ENCODE data around the gene RSPH4A. TPM values are rescaled to one million over a fixed set of nuclear protein-coding genes. Genes with fewer than 3 reads are reported as not detected.

Gene RSPH4A
- total RNA-seq, 5 donors from 2014 or later (not counting 1 experiment from before 2014, with no cell fraction given): 0.38 to 0.91 (median 0.43) TPM

GRCh38 chr6:116611056-116611455 lies 5.2 kb upstream of the RSPH4A start:
- Mint-ChIP-seq H3K36me3 (peaks cover 15% of the 10 kb centered on the region), H3K27me3 (peaks cover 0 to 27% of the 10 kb centered on the region in 2 donors)

GRCh38 chr6:116616737-116617053 lies 416 bp downstream of the RSPH4A start:
- H3K4me1 Mint-ChIP-seq: peaks cover 19 to 23% (median 21%) of the 10 kb centered on the region in 3 donors
- H3K27me3 Mint-ChIP-seq: peaks cover 0 to 8% of the 10 kb centered on the region in 2 donors
- H3K36me3 ChIP-seq (ENCODE audit: control insufficient read depth in 2 of 2, extremely low read depth in 1 of 2, insufficient read depth in 1 of 2, low read length in 1 of 2): no peaks in the 10 kb centered on the region
- no peak overlapping the region for H3K27ac ChIP-seq (ENCODE audit: low read length)
- H3K27ac Mint-ChIP-seq: no peak overlapping the region
- POLR2A ChIA-PET: interaction anchor here in 1 of 2 donors (0.6 to 0.7 kb wide), 3 partner anchors 47 to 340 kb away, joined by 3 to 4 read pairs (median 3); no protein-coding TSS in a partner anchor
- H3K36me3 Mint-ChIP-seq: no peaks in the 10 kb centered on the region
- no peaks in the 10 kb centered on the region for H3K9me3 ChIP-seq
- 3% methylated on average over 11 of the region's 16 CpGs for WGBS (ENCODE audit: insufficient coverage)
- H3K4me3 Mint-ChIP-seq: peak overlapping the region; percentile 80 to 88 (median 81)
- DNase-seq: peak in 6 of 35 experiments; percentile 3 to 10 (median 9)
- CTCF ChIA-PET: no interaction called here
- H3K9me3 Mint-ChIP-seq: no peaks in the 10 kb centered on the region
- peaks cover 5 to 15% of the 10 kb centered on the region in 2 experiments for H3K4me1 ChIP-seq (ENCODE audit: control insufficient read depth in 1 of 2, extremely low read depth in 1 of 2, insufficient read depth in 2 of 2, low read length in 2 of 2)
- H3K4me3 ChIP-seq (ENCODE audit: control insufficient read depth in 1 of 2, extremely low read depth in 1 of 2, low read length in 1 of 2): peak overlapping the region; percentile 54 to 66
- peak; percentile 42 to 61 (median 57) for ATAC-seq (replicated peaks in 1 of 4)
- H3K27me3 ChIP-seq (replicated peaks in 1 of 2; ENCODE audit: control insufficient read depth in 2 of 2, extremely low read depth in 1 of 2, insufficient read depth in 2 of 2, low read length in 1 of 2): peaks cover 0 to 21% of the 10 kb centered on the region in 2 experiments

More at GRCh38 chr6:116611056-116611455, 5.2 kb upstream of the RSPH4A start:
- DNase-seq: no peak
- peaks cover 4 to 5% of the 10 kb centered on the region in 2 experiments for H3K4me1 ChIP-seq (ENCODE audit: control insufficient read depth in 1 of 2, extremely low read depth in 1 of 2, insufficient read depth in 2 of 2, low read length in 2 of 2)
- WGBS (ENCODE audit: insufficient coverage): 58% methylated on average over 2 of the region's 4 CpGs
- no peak overlapping the region for H3K27ac ChIP-seq (ENCODE audit: low read length)
- Mint-ChIP-seq H3K4me3 (no peak overlapping the region), H3K27ac (no peak overlapping the region), H3K4me1 (peaks cover 5 to 9% (median 7%) of the 10 kb centered on the region in 3 donors), H3K9me3 (no peaks in the 10 kb centered on the region)
- H3K27me3 ChIP-seq (replicated peaks in 1 of 2; ENCODE audit: control insufficient read depth in 2 of 2, extremely low read depth in 1 of 2, insufficient read depth in 2 of 2, low read length in 1 of 2): peaks cover 0 to 11% of the 10 kb centered on the region in 2 experiments
- no peaks in the 10 kb centered on the region for H3K36me3 ChIP-seq (ENCODE audit: control insufficient read depth in 2 of 2, extremely low read depth in 1 of 2, insufficient read depth in 1 of 2, low read length in 1 of 2)
- ChIA-PET POLR2A (no interaction called here), CTCF (interaction anchor here in 1 of 2 donors (0.6 kb wide), 1 partner anchor 339 kb away, joined by 4 read pairs; no protein-coding TSS in a partner anchor)
- no peaks in the 10 kb centered on the region for H3K9me3 ChIP-seq
- ATAC-seq (replicated peaks in 1 of 4): no peak
- no peak overlapping the region for H3K4me3 ChIP-seq (ENCODE audit: control insufficient read depth in 1 of 2, extremely low read depth in 1 of 2, low read length in 1 of 2)

GRCh38 chr6:116624036-116624805 lies 7.9 kb downstream of the RSPH4A start:
- ChIA-PET POLR2A (interaction anchor here in 1 of 2 donors (0.6 kb wide), 1 partner anchor 67 kb away, joined by 6 read pairs; no protein-coding TSS in a partner anchor), CTCF (interaction anchor here in 1 of 2 donors (0.5 to 1.1 kb wide), 2 partner anchors 15 to 87 kb away, joined by 3 read pairs; no protein-coding TSS in a partner anchor)
- Mint-ChIP-seq H3K9me3 (no peaks in the 10 kb centered on the region), H3K4me3 (no peak overlapping the region), H3K4me1 (no peaks in the 10 kb centered on the region), H3K27ac (no peak overlapping the region), H3K36me3 (no peaks in the 10 kb centered on the region), H3K27me3 (no peaks in the 10 kb centered on the region)
- Histone ChIP-seq H3K9me3 (no peaks in the 10 kb centered on the region), H3K27me3 (replicated peaks in 1 of 2; ENCODE audit: control insufficient read depth in 2 of 2, extremely low read depth in 1 of 2, insufficient read depth in 2 of 2, low read length in 1 of 2) (peaks cover 0 to 4% of the 10 kb centered on the region in 2 experiments), H3K4me3 (ENCODE audit: control insufficient read depth in 1 of 2, extremely low read depth in 1 of 2, low read length in 1 of 2) (no peak overlapping the region), H3K36me3 (ENCODE audit: control insufficient read depth in 2 of 2, extremely low read depth in 1 of 2, insufficient read depth in 1 of 2, low read length in 1 of 2) (no peaks in the 10 kb centered on the region), H3K4me1 (ENCODE audit: control insufficient read depth in 1 of 2, extremely low read depth in 1 of 2, insufficient read depth in 2 of 2, low read length in 2 of 2) (no peaks in the 10 kb centered on the region), H3K27ac (ENCODE audit: low read length) (no peak overlapping the region)
- no peak for ATAC-seq (replicated peaks in 1 of 4)
- no CpG with 5 or more reads among the region's 3 CpGs for WGBS (ENCODE audit: insufficient coverage)
- no peak for DNase-seq

- Histone ChIP-seq H3K27me3 (replicated peaks in 1 of 2; ENCODE audit: control insufficient read depth in 2 of 2, extremely low read depth in 1 of 2, insufficient read depth in 2 of 2, low read length in 1 of 2) (peaks cover 0 to 1% of the 10 kb centered on the region in 2 experiments), H3K27ac (ENCODE audit: low read length) (no peak overlapping the region), H3K4me3 (ENCODE audit: control insufficient read depth in 1 of 2, extremely low read depth in 1 of 2, low read length in 1 of 2) (no peak overlapping the region), H3K9me3 (no peaks in the 10 kb centered on the region), H3K36me3 (ENCODE audit: control insufficient read depth in 2 of 2, extremely low read depth in 1 of 2, insufficient read depth in 1 of 2, low read length in 1 of 2) (no peaks in the 10 kb centered on the region), H3K4me1 (ENCODE audit: control insufficient read depth in 1 of 2, extremely low read depth in 1 of 2, insufficient read depth in 2 of 2, low read length in 2 of 2) (no peaks in the 10 kb centered on the region)
- Mint-ChIP-seq H3K9me3 (no peaks in the 10 kb centered on the region), H3K4me1 (peaks cover 0 to 9% (median 0%) of the 10 kb centered on the region in 3 donors), H3K4me3 (no peak overlapping the region), H3K36me3 (no peaks in the 10 kb centered on the region), H3K27me3 (no peaks in the 10 kb centered on the region), H3K27ac (no peak overlapping the region)
- DNase-seq (no peak), ATAC-seq (replicated peaks in 1 of 4) (no peak)
- POLR2A ChIA-PET: interaction anchor here in 1 of 2 donors (0.6 kb wide), 1 partner anchor 92 kb away, joined by 3 read pairs; no protein-coding TSS in a partner anchor
- CTCF ChIA-PET: no interaction called here
- WGBS (ENCODE audit: insufficient coverage): 100% methylated on average over 2 of the region's 3 CpGs
Observed at GRCh38 chr6:116625872-116626271, 9.6 kb downstream of the RSPH4A start.

- Histone ChIP-seq H3K4me3 (ENCODE audit: control insufficient read depth in 1 of 2, extremely low read depth in 1 of 2, low read length in 1 of 2) (no peak overlapping the region), H3K27me3 (replicated peaks in 1 of 2; ENCODE audit: control insufficient read depth in 2 of 2, extremely low read depth in 1 of 2, insufficient read depth in 2 of 2, low read length in 1 of 2) (no peaks in the 10 kb centered on the region), H3K36me3 (ENCODE audit: control insufficient read depth in 2 of 2, extremely low read depth in 1 of 2, insufficient read depth in 1 of 2, low read length in 1 of 2) (peaks cover 5 to 8% of the 10 kb centered on the region in 2 donors), H3K4me1 (ENCODE audit: control insufficient read depth in 1 of 2, extremely low read depth in 1 of 2, insufficient read depth in 2 of 2, low read length in 2 of 2) (no peaks in the 10 kb centered on the region), H3K9me3 (no peaks in the 10 kb centered on the region), H3K27ac (ENCODE audit: low read length) (no peak overlapping the region)
- H3K27ac Mint-ChIP-seq: no peak overlapping the region
- no peak overlapping the region for H3K4me3 Mint-ChIP-seq
- ChIA-PET POLR2A (no interaction called here), CTCF (no interaction called here)
- H3K9me3 Mint-ChIP-seq: no peaks in the 10 kb centered on the region
- no peaks in the 10 kb centered on the region for H3K27me3 Mint-ChIP-seq
- no peak for ATAC-seq (replicated peaks in 1 of 4)
- DNase-seq: no peak
- H3K36me3 Mint-ChIP-seq: peaks cover 14% of the 10 kb centered on the region
- no CpG with 5 or more reads among the region's 5 CpGs for WGBS (ENCODE audit: insufficient coverage)
- H3K4me1 Mint-ChIP-seq: peaks cover 0 to 9% (median 1%) of the 10 kb centered on the region in 3 donors
Observed at GRCh38 chr6:116629563-116629981, 13.3 kb downstream of the RSPH4A start.

- no peak overlapping the region for H3K27ac ChIP-seq (ENCODE audit: low read length)
- H3K27me3 Mint-ChIP-seq: no peaks in the 10 kb centered on the region
- H3K36me3 Mint-ChIP-seq: peaks cover 27% of the 10 kb centered on the region
- no peak overlapping the region for H3K4me3 ChIP-seq (ENCODE audit: control insufficient read depth in 1 of 2, extremely low read depth in 1 of 2, low read length in 1 of 2)
- H3K4me3 Mint-ChIP-seq: no peak overlapping the region
- 32% methylated on average over 2 of the region's 5 CpGs for WGBS (ENCODE audit: insufficient coverage)
- no peak overlapping the region for H3K27ac Mint-ChIP-seq
- ChIA-PET POLR2A (interaction anchor here in 1 of 2 donors (0.6 kb wide), 1 partner anchor 216 kb away, joined by 5 read pairs; no protein-coding TSS in a partner anchor), CTCF (interaction anchor here in 1 of 2 donors (1.2 kb wide), 1 partner anchor 70 kb away, joined by 3 read pairs; no protein-coding TSS in a partner anchor)
- peak in 1 of 4 experiments; percentile 76 for ATAC-seq (replicated peaks in 1 of 4)
- H3K36me3 ChIP-seq (ENCODE audit: control insufficient read depth in 2 of 2, extremely low read depth in 1 of 2, insufficient read depth in 1 of 2, low read length in 1 of 2): peaks cover 5 to 12% of the 10 kb centered on the region in 2 donors
- peaks cover 0 to 9% (median 1%) of the 10 kb centered on the region in 3 donors for H3K4me1 Mint-ChIP-seq
- H3K9me3 Mint-ChIP-seq: no peaks in the 10 kb centered on the region
- H3K27me3 ChIP-seq (replicated peaks in 1 of 2; ENCODE audit: control insufficient read depth in 2 of 2, extremely low read depth in 1 of 2, insufficient read depth in 2 of 2, low read length in 1 of 2): no peaks in the 10 kb centered on the region
- no peaks in the 10 kb centered on the region for H3K9me3 ChIP-seq
- DNase-seq: no peak
- no peaks in the 10 kb centered on the region for H3K4me1 ChIP-seq (ENCODE audit: control insufficient read depth in 1 of 2, extremely low read depth in 1 of 2, insufficient read depth in 2 of 2, low read length in 2 of 2)
Observed at GRCh38 chr6:116631379-116631990, 15.2 kb downstream of the RSPH4A start.
